ENCODE data around the gene C1QTNF3. TPM values are rescaled to one million over a fixed set of nuclear protein-coding genes. Genes with fewer than 3 reads are reported as not detected.

C1QTNF3 gene
- total and polyA plus RNA-seq, 2 donors (not counting 3 experiments of a cell fraction or from before 2014, with no cell fraction given), result 1.6 TPM

DNA sequence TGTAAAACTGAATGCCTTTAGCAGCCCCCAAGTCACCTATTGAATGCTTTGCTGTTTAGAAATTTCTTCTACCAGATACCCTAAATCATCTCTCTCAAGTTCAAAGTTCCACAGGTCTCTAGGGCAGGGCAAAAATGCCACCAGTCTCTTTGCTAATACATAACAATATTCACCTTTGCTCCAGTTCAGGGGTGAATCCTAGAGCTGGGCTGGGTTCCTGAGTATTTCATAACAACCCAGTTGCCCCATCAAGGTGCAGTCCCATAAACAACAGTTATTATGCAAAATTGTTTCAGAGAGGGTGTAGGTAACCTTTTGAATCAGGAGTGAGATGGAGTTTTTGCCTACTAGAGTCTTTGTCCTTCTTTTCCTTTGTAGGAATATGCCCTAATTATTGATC, 19.0 kb upstream of the C1QTNF3 start:
- TF ChIP-seq FOS (IDR thresholded peaks at IDR 0.05; ENCODE audit: borderline replicate concordance, insufficient read depth, low read length) (no peak), POLR2AphosphoS5 (IDR thresholded peaks at IDR 0.05; ENCODE audit: insufficient read depth, low read depth, low read length) (no peak), MYC (IDR thresholded peaks at IDR 0.05; ENCODE audit: low read depth, low read length) (no peak), JUN (IDR thresholded peaks at IDR 0.05; ENCODE audit: borderline replicate concordance, insufficient read depth, insufficient read length, low read depth) (no peak), POLR2A (IDR thresholded peaks at IDR 0.05; ENCODE audit: low read depth, low read length) (no peak), GATA2 (IDR thresholded peaks at IDR 0.05; ENCODE audit: insufficient read depth, insufficient read length, low read depth, low read length) (no peak), EZH2 (IDR thresholded peaks at IDR 0.05; ENCODE audit: borderline replicate concordance, low read depth, low read length, severe bottlenecking) (no peak)
- TF ChIP-seq, protein P1, sequence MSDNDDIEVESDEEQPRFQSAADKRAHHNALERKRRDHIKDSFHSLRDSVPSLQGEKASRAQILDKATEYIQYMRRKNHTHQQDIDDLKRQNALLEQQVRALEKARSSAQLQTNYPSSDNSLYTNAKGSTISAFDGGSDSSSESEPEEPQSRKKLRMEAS (IDR thresholded peaks at IDR 0.05; ENCODE audit: insufficient read depth, insufficient read length), result no peak
- TF ChIP-seq, protein P2, sequence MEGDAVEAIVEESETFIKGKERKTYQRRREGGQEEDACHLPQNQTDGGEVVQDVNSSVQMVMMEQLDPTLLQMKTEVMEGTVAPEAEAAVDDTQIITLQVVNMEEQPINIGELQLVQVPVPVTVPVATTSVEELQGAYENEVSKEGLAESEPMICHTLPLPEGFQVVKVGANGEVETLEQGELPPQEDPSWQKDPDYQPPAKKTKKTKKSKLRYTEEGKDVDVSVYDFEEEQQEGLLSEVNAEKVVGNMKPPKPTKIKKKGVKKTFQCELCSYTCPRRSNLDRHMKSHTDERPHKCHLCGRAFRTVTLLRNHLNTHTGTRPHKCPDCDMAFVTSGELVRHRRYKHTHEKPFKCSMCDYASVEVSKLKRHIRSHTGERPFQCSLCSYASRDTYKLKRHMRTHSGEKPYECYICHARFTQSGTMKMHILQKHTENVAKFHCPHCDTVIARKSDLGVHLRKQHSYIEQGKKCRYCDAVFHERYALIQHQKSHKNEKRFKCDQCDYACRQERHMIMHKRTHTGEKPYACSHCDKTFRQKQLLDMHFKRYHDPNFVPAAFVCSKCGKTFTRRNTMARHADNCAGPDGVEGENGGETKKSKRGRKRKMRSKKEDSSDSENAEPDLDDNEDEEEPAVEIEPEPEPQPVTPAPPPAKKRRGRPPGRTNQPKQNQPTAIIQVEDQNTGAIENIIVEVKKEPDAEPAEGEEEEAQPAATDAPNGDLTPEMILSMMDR (IDR thresholded peaks at IDR 0.05; ENCODE audit: extremely low read depth in 1 of 2, insufficient read depth in 1 of 2, low read depth in 1 of 2, low read length in 2 of 2), result no peak
- Histone ChIP-seq H4K20me1 (replicated peaks; ENCODE audit: control insufficient read depth, extremely low read depth, insufficient read depth, low read length) (no peaks in the 10 kb centered on the region), H3K36me3 (ENCODE audit: control insufficient read depth in 2 of 2, extremely low read depth in 1 of 2, insufficient read depth in 2 of 2, low read length in 2 of 2) (no peaks in the 10 kb centered on the region), H3K4me1 (ENCODE audit: control insufficient read depth, extremely low read depth, insufficient read depth, low read length) (no peaks in the 10 kb centered on the region), H3K4me2 (ENCODE audit: insufficient read depth, low read length) (no peak overlapping the region), H3K9ac (replicated peaks; ENCODE audit: extremely low read depth, insufficient read depth, low read length) (no peak overlapping the region), H3K79me2 (ENCODE audit: control insufficient read depth, insufficient read depth, low read length) (no peaks in the 10 kb centered on the region), H3K4me3 (replicated peaks in 1 of 3; ENCODE audit: insufficient read depth in 1 of 3, low read depth in 1 of 3, low read length in 3 of 3) (no peak overlapping the region), H3K27me3 (ENCODE audit: control insufficient read depth in 2 of 2, insufficient read depth in 2 of 2, low read length in 2 of 2) (no peaks in the 10 kb centered on the region), H3K9me1 (replicated peaks; ENCODE audit: control insufficient read depth, extremely low read depth, insufficient read depth, low read length) (no peaks in the 10 kb centered on the region), H3K9me3 (replicated peaks; ENCODE audit: control insufficient read depth, insufficient read depth, low read length) (no peaks in the 10 kb centered on the region), H3K27ac (ENCODE audit: insufficient read depth, low read depth, low read length) (no peak overlapping the region), H2AFZ (ENCODE audit: low read depth, low read length) (no peak overlapping the region)
- BruUV-seq (replicated peaks), result no TSS peak
- dilution Hi-C loops (cut with MboI; ENCODE audit: extremely low pct_ligation_motif_present, low sequenced_read_pairs), result no loop called here
- ChIA-PET POLR2A (no interaction called here), CTCF (no interaction called here)
- intact Hi-C loops (cut with micrococcal nuclease), result no loop called here
- no peak for DNase-seq (ENCODE audit: low read depth, low spot score)
- FAIRE-seq, result no peak
